HG03135 (cell line): ENCODE results near the gene DNAH12.
A peak's percentile ranks its signal among the peaks of the same experiment; 100 is the strongest.
"Not testable (repeated sequence)": the region's sequence is repeated elsewhere in the genome, so short reads cannot be mapped to it uniquely, and the experiment has no call there.

Experiments
- ATAC-seq: cut with Tn5 transposase; IDR thresholded peaks from one replicate; pipeline ENCODE4 v1.9.1; 2021; ENCODE audit warnings: mild to moderate bottlenecking, moderate library complexity; ENCODE audit not compliant: unreplicated experiment

Gene DNAH12

GRCh38 chr3:57423335-57423734 lies 120.8 kb downstream of the DNAH12 start:
- ATAC-seq: no peak

- no peak for ATAC-seq
Measured at GRCh38 chr3:57421336-57421735, 122.8 kb downstream of the DNAH12 start.

- no peak for ATAC-seq
Measured at GRCh38 chr3:57420001-57420400, 124.1 kb downstream of the DNAH12 start.

- ATAC-seq: no peak
Measured at GRCh38 chr3:57411715-57412114, 132.4 kb downstream of the DNAH12 start.

- no peak for ATAC-seq
Measured at GRCh38 chr3:57409471-57409870, 134.7 kb downstream of the DNAH12 start.

- ATAC-seq: no peak
Measured at GRCh38 chr3:57402675-57403074, 141.5 kb downstream of the DNAH12 start.

- peak; percentile 92 for ATAC-seq
Measured at GRCh38 chr3:57397175-57398026, 146.7 kb downstream of the DNAH12 start.

- no peak for ATAC-seq
Measured at GRCh38 chr3:57393977-57394376, 150.2 kb downstream of the DNAH12 start.

- no peak for ATAC-seq
Measured at GRCh38 chr3:57391767-57392166, 152.4 kb downstream of the DNAH12 start.

- no peak for ATAC-seq
Measured at GRCh38 chr3:57389271-57389670, 154.9 kb downstream of the DNAH12 start.

- no peak for ATAC-seq
Measured at GRCh38 chr3:57386307-57386706, 157.8 kb downstream of the DNAH12 start.

GRCh38 chr3:57385498-57385897 lies 158.6 kb downstream of the DNAH12 start:
- ATAC-seq: no peak

GRCh38 chr3:57383838-57384237 lies 160.3 kb downstream of the DNAH12 start:
- no peak for ATAC-seq

- ATAC-seq: no peak
Measured at GRCh38 chr3:57383406-57383805, 160.7 kb downstream of the DNAH12 start.

- no peak for ATAC-seq
Measured at GRCh38 chr3:57382933-57383332, 161.2 kb downstream of the DNAH12 start.

GRCh38 chr3:57370341-57370740 lies 173.8 kb downstream of the DNAH12 start:
- ATAC-seq: no peak

- not testable (repeated sequence) for ATAC-seq
Measured at GRCh38 chr3:57365089-57365488, 179.1 kb downstream of the DNAH12 start.

GRCh38 chr3:57356275-57356674 lies 187.9 kb downstream of the DNAH12 start:
- not testable (repeated sequence) for ATAC-seq

GRCh38 chr3:57354768-57355167 lies 189.4 kb downstream of the DNAH12 start:
- ATAC-seq: no peak

GRCh38 chr3:57350271-57350670 lies 193.9 kb downstream of the DNAH12 start:
- ATAC-seq: no peak

- not testable (repeated sequence) for ATAC-seq
Measured at GRCh38 chr3:57339071-57339642, 205.0 kb downstream of the DNAH12 start.

GRCh38 chr3:57338272-57339070 lies 205.7 kb downstream of the DNAH12 start:
- ATAC-seq: not testable (repeated sequence)
